ENCODE measurements around the gene RASA1.
"Not testable (repeated sequence)": the region's sequence is repeated elsewhere in the genome, so short reads cannot be mapped to it uniquely, and the experiment has no call there.

- TF ChIP-seq CTCF (IDR thresholded peaks at IDR 0.05; ENCODE audit: borderline replicate concordance, extremely low read depth, low read length, poor library complexity, severe bottlenecking); EZH2 (IDR thresholded peaks at IDR 0.05; ENCODE audit: borderline replicate concordance, low read depth, low read length, severe bottlenecking): not testable (repeated sequence)
Observed at GRCh38 chr5:87270888-87271287, 3.2 kb downstream of the RASA1 start.
